ENCODE results near the gene DAZAP1.
A peak's percentile ranks its signal among the peaks of the same experiment; 100 is the strongest.

The DAZAP1 gene

DNA sequence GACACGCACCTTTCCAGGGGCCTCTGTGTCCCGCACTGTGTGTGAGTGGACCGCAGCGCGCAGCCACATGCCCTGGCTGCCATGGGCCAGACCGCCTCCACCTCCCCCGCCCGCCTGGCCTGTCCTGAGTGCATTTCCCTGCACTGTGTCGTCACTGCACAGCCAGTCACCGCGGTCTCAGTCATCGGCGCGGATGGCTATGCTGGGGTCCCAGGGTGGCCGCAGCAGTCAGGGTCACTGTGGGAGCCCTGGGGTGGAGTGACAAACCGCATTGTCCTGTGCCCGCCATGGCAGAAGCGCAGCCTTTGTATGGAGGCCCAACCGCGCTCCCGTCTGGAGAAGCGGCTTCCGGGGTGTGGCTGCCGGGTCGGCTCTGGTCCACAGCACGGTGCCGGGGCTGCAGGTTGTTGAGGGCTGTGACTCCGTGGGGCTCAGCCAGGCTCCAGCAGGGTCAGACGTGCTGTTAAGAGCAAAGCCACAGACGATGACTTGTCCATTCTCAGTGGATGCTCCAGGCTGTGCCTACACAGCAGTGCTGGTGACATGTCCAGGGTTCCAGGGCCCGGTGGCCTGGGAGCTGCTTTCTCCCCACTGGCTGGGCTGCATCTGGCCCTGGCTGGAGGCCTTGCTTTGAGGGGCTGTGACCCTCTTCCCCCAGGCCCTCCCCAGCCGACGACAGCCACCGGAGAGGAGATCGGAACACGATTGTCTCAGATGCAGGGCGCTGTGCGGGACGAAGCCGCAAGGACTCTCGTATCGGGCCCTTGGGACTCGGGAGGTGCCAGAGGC, 30.0 kb upstream of the DAZAP1 start:
- FAIRE-seq = no peak

GRCh38 chr19:1377965-1378785, 29.2 kb upstream of the DAZAP1 start:
- FAIRE-seq = no peak

DNA sequence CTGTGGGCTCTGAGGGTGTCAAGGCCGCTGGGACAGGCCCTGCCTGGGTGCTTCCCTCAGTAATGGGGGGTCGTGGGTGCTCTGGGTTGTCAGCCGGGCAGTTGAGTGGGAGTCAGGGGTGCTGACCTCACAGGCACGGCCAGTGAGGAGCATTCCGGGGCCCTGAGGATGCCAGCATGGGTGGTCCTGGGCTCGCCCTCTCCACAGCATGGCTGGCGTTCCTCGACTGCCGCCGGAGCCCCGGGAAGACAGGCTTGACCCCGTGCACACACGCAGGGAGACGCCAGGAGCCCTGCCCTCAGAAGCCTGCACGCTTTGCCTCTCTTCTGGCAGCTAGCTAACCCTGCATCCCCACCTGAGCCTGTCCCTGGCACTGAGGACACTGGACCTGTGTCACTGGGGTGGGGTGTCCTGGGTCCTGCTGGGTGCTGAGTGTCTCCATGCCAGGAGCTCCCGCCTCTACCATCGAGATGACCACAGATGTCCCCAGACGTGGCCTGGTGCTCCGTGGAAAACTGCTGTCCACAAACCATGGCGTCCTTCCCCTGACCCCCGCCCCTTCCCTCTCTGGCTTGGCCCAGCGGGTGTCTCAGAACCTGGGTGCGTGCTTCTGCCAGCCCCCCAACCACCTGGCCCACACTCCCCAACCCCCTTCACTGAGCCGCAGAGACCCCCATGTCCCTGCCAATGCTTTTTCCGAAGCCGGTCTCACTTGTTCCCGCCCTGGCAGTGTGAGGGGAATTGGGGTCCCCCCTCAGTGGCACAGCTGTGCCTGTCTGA, 28.1 kb upstream of the DAZAP1 start:
- FAIRE-seq = no peak

DNA sequence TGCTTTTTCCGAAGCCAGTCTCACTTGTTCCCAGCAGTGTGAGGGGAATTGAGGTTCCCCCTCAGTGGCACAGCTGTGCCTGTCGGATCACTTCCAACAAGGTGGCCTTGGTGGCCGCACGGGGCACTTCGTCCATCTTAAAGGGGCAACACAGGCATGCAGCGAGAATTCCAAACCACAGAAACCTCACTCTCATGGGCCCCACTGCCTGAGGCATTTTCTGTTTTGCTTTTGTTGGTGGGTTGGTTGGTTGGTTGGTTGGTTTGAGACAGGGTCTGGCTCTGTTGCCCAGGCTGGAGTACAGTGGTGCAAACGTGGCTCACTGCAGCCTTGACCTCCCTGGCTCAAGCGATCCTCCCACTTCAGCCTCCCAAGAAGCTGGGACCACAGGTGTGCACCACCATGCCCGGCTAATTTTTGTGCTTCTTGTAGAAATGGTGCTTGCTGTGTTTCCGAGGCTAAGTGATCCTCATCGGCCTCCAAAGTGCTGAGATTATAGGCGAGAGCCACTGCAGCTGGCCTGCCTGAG, 27.4 kb upstream of the DAZAP1 start:
- no peak for FAIRE-seq

DNA sequence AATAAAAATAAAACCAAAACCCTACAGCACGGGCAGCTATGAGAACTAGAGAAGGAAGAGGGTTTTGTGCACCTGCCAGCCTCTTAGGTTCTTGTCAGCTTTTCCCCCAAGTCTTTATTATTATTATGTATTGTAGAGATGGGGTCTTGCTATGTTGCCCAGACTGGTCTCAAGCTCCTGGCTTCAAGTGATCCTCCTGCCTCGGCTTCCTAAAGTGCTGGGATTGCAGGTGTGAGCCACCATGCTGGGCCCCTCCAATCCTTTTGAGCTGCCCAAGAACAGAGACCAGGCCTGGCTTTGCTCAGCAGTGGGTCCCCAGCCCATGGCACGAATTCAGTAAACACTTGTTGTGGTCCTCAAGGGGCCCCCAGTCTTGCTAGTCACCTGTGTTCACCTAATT, 25.1 kb upstream of the DAZAP1 start:
- FAIRE-seq = no peak

DNA sequence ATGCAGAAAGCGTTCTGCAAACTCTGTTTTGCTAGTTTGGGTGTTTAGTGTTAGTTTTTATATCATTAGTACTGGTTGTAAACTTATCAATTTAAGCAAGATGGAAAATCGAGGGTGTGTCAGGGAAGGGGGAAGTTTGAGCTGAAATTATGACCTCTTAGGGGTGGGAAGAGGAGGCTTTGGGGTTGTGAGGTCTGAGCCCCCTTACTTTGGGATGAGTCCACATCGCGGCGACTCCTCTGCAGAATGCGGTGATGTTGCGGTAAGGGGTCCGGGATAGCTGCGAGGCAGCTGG, 24.4 kb upstream of the DAZAP1 start:
- FAIRE-seq = no peak

DNA sequence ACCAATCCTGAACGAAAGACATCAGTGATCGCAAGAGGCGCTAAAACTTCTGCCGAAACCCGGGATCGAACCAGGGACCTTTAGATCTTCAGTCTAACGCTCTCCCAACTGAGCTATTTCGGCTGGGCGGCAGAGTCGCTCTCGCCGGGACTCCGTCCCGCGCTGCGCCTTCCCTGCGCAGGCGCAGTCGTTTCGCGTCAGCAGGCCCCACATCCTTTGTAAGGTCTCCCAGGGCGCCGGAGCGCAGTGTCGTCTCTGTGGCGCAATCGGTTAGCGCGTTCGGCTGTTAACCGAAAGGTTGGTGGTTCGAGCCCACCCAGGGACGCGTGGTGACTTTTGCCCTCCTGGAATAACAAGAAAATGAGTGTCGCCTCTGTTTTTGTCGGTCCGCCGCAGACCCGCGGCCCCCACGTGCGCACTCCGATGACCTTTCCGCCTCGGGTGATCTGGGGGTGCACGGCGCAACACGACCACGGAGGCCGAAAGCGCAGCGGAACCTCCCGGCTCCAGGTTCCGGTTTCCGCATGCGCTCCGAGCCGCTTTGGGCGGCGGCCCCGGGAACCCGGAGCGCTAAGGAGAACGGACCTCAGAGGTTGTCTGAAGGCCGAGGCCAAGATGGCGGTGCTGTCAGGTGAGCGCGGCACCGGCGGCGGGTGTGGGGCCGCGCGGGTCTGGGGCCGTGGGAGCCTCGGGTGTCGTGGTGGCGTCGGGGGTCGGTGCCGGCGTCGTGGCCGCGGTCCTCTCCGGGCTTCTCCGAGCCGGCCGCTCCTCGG, 23.9 kb upstream of the DAZAP1 start, which contains the start of gene NDUFS7:
TSS of gene NDUFS7 (plus strand) at position 596 of the 773 bp plus-strand sequence. CDS start at position 616, 20 bp downstream.
- peak; percentile 70 for FAIRE-seq

DNA sequence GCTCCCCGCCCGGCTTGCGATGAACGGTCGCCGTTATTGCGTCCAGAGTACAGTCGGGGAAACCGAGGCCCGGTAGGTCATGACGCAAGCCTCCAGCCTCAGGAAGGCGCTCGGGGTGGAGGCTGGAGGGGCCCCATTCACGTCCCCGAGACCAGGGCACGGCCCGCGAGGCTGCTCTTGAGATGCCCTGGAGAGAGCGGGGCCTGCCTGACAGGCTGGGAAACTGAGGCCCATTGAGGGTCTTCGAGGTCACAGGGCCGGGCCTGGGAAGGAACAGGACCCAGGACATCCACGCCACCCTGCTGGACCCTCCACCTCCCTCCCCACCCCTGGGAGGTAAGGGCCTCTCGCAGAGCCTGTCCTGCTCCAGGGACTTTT, 23.3 kb upstream of the DAZAP1 start:
- FAIRE-seq = no peak

DNA sequence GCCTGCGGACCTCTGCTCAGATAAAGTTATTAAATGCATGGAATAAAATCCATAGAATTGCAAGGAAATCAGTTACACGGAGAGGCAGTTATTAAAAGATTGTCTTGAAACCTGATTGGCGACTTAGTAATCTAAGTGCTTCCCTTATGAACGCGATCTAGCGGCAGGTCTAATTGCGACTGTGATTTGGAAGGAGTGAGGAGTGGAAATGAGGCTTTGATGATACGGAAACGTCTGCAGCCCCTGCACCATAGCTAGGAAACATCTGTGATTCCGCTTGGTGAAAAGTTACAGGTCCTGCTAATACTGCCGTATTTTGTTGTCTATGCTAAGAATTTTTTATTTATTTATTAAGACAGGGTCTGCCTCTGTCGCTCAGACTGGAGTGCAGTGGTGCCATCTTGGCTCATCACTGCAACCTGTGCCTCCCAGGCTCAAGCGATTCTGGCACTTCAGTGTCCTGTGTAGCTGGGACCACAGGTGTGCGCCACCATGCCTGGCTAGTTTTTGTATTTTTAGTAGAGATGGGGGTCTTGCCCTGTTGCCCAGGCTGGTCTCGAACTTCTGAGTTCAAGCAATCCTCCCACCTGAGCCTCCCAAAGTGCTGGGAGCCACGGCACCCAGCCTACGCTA, 22.8 kb upstream of the DAZAP1 start:
- FAIRE-seq = no peak

GRCh38 chr19:1385816-1386215, 21.6 kb upstream of the DAZAP1 start:
- no peak for FAIRE-seq

GRCh38 chr19:1386945-1387683, 20.3 kb upstream of the DAZAP1 start:
- FAIRE-seq = no peak

DNA sequence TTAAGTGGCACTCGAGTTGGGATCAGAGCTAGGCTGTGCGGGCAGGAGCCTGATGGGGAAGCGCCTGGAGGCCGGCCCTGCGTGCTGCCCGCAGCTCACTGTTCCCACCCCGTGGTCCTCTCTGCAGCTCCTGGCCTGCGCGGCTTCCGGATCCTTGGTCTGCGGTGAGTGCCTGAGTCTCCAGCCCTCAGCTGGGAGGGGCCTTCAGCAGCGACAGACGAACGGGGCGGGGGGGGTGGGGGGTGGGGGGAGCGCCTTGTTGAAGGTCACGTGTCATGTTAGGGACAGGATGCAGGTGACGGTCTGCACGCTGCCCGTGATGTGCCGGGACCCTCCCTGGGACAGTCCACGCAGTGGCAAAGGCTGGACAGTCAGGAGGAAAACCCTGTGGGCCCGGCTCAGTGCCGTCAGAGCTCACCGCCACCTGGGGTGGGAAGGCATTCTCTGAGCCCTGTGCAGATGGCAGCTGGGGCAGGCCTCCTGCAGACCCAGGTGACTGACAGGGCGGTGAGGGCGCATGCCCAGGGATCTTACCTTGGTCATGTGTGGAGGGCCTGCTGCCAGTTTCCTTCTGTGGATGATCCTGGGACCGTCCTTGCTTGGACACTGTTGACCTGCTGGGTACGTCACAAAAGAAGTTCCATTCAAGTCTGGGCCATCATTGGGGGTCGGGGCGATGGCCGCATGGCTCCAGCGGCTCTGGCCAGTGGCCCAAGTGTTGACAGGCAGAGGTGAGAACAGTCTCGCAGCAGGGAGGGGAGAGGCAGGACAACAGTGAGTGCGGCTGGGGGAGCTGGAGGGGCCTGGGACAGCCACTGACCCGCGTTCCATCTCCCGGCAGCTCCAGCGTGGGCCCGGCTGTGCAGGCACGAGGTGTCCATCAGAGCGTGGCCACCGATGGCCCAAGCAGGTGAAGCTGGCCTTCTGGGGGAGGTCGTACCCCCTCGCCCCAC, 19.4 kb upstream of the DAZAP1 start:
- FAIRE-seq = no peak

GRCh38 chr19:1388637-1389026, 18.8 kb upstream of the DAZAP1 start:
- FAIRE-seq = no peak

- no peak for FAIRE-seq
These were observed 18.1 kb upstream of the DAZAP1 start for GRCh38 chr19:1389033-1389940.

DNA sequence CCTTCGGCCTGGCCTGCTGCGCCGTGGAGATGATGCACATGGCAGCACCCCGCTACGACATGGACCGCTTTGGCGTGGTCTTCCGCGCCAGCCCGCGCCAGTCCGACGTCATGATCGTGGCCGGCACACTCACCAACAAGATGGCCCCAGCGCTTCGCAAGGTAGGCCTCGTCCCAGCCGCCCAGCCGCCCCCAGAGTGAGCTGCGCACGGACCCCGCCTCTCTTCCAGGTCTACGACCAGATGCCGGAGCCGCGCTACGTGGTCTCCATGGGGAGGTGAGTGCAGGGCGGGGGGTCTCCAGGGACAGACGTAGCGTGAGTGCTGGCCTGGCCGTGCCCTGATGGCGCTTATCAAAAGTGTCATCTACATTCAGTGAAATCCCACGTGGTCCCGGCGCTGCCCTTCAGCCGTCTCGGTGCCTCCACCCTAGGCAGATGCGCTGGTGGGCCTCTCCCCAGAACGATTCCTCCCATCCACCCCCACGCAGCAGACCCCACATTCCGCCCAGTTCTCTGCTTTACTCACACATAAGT, 16.4 kb upstream of the DAZAP1 start:
- no peak for FAIRE-seq

GRCh38 chr19:1392407-1392806, 15.0 kb upstream of the DAZAP1 start:
- FAIRE-seq = no peak

GRCh38 chr19:1392939-1393530, 14.4 kb upstream of the DAZAP1 start:
- no peak for FAIRE-seq

- no peak for FAIRE-seq
These were observed 13.5 kb upstream of the DAZAP1 start for GRCh38 chr19:1393841-1394240.
